ENCODE results near the gene DHODH.

GRCh38 chr16:72009779-72010178, 1.2 kb downstream of the DHODH start:
- TF ChIP-seq, protein P1, sequence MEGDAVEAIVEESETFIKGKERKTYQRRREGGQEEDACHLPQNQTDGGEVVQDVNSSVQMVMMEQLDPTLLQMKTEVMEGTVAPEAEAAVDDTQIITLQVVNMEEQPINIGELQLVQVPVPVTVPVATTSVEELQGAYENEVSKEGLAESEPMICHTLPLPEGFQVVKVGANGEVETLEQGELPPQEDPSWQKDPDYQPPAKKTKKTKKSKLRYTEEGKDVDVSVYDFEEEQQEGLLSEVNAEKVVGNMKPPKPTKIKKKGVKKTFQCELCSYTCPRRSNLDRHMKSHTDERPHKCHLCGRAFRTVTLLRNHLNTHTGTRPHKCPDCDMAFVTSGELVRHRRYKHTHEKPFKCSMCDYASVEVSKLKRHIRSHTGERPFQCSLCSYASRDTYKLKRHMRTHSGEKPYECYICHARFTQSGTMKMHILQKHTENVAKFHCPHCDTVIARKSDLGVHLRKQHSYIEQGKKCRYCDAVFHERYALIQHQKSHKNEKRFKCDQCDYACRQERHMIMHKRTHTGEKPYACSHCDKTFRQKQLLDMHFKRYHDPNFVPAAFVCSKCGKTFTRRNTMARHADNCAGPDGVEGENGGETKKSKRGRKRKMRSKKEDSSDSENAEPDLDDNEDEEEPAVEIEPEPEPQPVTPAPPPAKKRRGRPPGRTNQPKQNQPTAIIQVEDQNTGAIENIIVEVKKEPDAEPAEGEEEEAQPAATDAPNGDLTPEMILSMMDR (conservative IDR thresholded peaks at IDR 0.05; ENCODE audit: low read depth, low read length): no peak
- TF ChIP-seq RCOR1 (IDR thresholded peaks at IDR 0.05; ENCODE audit: insufficient replicate concordance, low read length): no peak
- TF ChIP-seq SMC3 (IDR thresholded peaks at IDR 0.05; ENCODE audit: low read depth, low read length): no peak
- TF ChIP-seq RAD21 (IDR thresholded peaks at IDR 0.05; ENCODE audit: low read length): no peak
- no peak for TF ChIP-seq BHLHE40 (IDR thresholded peaks at IDR 0.05; ENCODE audit: low read depth, low read length)
- TF ChIP-seq POLR2A (IDR thresholded peaks at IDR 0.05; ENCODE audit: low read depth, low read length): no peak
- TF ChIP-seq MAFK (IDR thresholded peaks at IDR 0.05; ENCODE audit: low read depth, low read length): no peak
- TF ChIP-seq, protein P2, sequence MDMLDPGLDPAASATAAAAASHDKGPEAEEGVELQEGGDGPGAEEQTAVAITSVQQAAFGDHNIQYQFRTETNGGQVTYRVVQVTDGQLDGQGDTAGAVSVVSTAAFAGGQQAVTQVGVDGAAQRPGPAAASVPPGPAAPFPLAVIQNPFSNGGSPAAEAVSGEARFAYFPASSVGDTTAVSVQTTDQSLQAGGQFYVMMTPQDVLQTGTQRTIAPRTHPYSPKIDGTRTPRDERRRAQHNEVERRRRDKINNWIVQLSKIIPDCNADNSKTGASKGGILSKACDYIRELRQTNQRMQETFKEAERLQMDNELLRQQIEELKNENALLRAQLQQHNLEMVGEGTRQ (IDR thresholded peaks at IDR 0.05; ENCODE audit: low read depth, low read length): no peak
- TF ChIP-seq CEBPB (IDR thresholded peaks at IDR 0.05; ENCODE audit: low read depth, low read length): no peak
